Bronchial epithelial cell (primary cell): Measurements from ENCODE around the gene IKZF1. TPM values are rescaled to one million over a fixed set of nuclear protein-coding genes. Genes with fewer than 3 reads are reported as not detected.

ENCODE experiments used
- DNase-seq: peaks from one replicate; pipeline ENCODE4 v3.0.0-alpha.2; 2010; ENCODE audit warnings: low read depth
- FAIRE-seq: peaks from 2 replicates; lab custom pipeline; 2011; peaks lifted over from hg19 to GRCh38; lab: Jason Lieb, UNC
- H3K27me3 ChIP-seq: 2 replicates; pipeline ENCODE4 v1.5.1; 2011; ENCODE audit warnings: low read length; ENCODE audit not compliant: control insufficient read depth, insufficient read depth
- H3K36me3 ChIP-seq: 2 replicates; pipeline ENCODE4 v1.5.1; 2011; ENCODE audit warnings: low read length; ENCODE audit not compliant: control insufficient read depth, insufficient read depth
- H3K4me3 ChIP-seq: 2 replicates; pipeline ENCODE4 v1.5.1; 2011; ENCODE audit warnings: mild to moderate bottlenecking, low read depth, low read length, control low read depth
- CTCF ChIP-seq: IDR thresholded peaks from 2 replicates; pipeline ENCODE4 v1.5.1; 2011; ENCODE audit warnings: mild to moderate bottlenecking, moderate library complexity, low read length, control low read depth, inconsistent platforms; ENCODE audit not compliant: insufficient read depth, severe bottlenecking
- total RNA-seq: library from RNA; depleted of rRNA; stranded (reverse); fragments of >200 nt; gene quantifications from 2 replicates; pipeline ENCODE4 v1.2.1, GENCODE V29; 2014

IKZF1 gene
- total RNA-seq, 1 donor from 2014 or later: not detected

- TF ChIP-seq CTCF: no peak
- DNase-seq: no peak
- H3K36me3 ChIP-seq: no peaks in the 10 kb centered on the region
- no peak overlapping the region for H3K4me3 ChIP-seq
- H3K27me3 ChIP-seq: peaks cover 2% of the 10 kb centered on the region
- no peak for FAIRE-seq
These were observed 35.5 kb downstream of the IKZF1 start for GRCh38 chr7:50339990-50340500.

DNA sequence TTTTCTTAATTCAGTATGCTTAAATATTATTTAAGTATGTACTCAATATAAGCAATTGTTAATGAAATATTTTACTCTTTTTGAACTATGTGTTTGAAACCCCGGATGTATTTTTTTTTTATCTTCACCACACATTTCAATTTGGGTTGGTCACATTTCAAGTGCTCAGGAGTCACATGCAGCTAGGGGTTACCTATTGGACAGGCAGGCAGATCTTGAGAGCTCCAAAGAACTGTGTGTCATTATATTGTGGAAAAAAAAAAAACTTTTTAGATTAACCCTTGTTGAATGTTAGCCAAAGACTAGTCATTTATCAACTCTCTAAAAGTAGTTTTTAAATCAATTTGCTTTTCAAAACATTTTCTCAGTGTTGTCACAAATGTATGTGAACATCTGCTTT, 37.2 kb downstream of the IKZF1 start:
- H3K36me3 ChIP-seq: no peaks in the 10 kb centered on the region
- DNase-seq (no peak), FAIRE-seq (no peak)
- TF ChIP-seq CTCF: no peak
- H3K27me3 ChIP-seq: peaks cover 2% of the 10 kb centered on the region
- no peak overlapping the region for H3K4me3 ChIP-seq

DNA sequence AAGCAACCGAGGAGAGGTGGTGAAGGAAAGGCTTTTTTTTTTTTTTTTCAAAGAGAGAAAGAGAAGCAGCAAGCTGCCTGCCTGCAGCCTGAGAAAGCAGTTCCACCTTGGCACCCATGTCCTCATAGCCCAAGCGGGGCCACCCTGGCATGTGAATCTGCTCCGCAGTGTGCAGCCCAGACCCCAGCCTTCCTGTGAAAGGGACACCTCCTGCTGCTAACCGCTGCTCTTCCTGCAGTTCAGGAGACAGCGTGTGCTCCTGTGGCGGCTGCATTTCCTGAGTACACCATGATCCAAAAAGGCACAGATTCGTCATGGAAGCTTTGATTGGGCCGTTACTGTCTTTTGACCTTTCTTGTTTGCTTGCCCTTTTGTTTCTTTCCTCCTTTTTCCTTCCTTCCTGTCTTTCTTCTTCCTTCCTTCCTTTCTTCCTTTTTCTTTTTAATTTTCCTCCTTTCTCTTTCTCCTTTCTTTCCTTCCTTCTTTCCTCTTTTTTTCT, 38.1 kb downstream of the IKZF1 start:
- FAIRE-seq (no peak), DNase-seq (no peak)
- Histone ChIP-seq H3K4me3 (no peak overlapping the region), H3K36me3 (no peaks in the 10 kb centered on the region), H3K27me3 (peaks cover 2% of the 10 kb centered on the region)
- TF ChIP-seq CTCF: no peak

DNA sequence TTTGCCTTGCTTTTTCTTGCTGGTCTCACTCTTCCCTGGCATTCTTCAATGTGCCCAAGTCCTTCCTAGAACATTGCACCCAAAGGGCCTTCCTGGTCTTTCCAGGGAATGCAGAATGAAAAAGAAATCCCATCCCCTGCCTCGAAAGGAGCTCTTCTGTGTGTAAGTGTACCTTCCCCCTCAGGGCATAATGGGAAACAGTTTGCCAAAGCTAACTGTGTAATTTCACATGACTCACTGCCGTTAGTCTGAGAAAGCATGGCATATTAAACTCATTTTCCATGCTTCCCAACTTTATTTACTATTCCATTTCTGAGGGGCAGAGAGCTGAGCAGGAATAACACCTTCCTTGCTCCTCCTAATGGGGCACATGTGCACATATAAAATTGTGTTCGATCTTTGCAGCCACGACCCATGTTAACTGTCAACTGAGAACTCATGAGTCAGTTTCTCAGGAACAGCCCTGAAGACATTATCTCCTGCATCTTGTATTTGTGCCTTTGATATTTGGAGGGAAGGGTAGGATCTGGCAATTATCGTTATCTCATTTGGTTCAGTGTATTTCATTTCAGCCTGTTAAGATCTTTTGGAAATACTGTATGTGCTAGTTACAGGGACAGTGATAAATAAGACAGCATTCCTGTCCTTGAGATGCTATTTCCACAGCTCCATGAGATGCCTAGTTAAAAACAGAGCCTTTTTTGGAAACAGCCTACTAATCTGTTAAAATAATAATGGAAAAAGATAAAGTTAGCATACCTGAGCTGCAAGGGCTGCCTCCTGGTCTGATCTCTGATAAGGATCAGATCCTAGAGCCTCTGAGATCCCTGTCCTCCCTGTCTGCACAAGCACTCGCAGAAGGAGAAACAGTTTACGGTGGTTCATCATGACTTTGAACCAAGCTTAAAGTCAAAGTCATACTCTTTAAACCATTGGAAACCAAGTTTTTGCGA, 42.3 kb downstream of the IKZF1 start:
- Histone ChIP-seq H3K36me3 (no peaks in the 10 kb centered on the region), H3K27me3 (peaks cover 2% of the 10 kb centered on the region), H3K4me3 (no peak overlapping the region)
- DNase-seq (peak; percentile 72), FAIRE-seq (no peak)
- TF ChIP-seq CTCF: no peak

GRCh38 chr7:50347693-50348092, 43.2 kb downstream of the IKZF1 start:
- H3K36me3 ChIP-seq: no peaks in the 10 kb centered on the region
- H3K4me3 ChIP-seq: no peak overlapping the region
- DNase-seq: no peak
- no peak for FAIRE-seq
- no peak for TF ChIP-seq CTCF
- H3K27me3 ChIP-seq: peaks cover under 1% of the 10 kb centered on the region
